ENCODE measurements around the gene CCDC148. TPM values are rescaled to one million over a fixed set of nuclear protein-coding genes. Genes with fewer than 3 reads are reported as not detected.

Gene CCDC148
- total RNA-seq, 2 experiments from 2014 or later = 0.15 TPM; not detected in 1

DNA sequence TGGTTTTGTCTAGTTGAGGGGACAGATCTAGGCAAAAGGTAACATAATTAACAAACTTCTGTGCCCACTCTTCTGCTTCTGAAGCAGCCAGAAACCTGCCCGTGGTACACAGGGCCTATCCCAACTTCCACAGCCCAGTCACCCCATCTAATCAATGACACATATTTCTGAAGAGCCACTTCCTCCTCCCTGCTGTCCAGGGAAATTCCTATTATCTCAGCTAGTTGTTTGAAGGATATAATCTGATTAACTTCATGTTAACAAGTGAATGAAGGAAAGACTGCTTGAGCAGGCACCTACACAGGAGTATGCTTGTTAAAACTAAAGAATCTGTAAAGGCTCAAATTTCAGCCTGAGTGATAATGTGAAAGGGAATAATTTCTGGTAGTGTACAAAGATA lies 61.4 kb downstream of the CCDC148 start:
- no peak for DNase-seq
- no peaks in the 10 kb centered on the region for H3K9me3 Mint-ChIP-seq
- ChIA-PET POLR2A (no interaction called here), CTCF (no interaction called here)
- H3K27me3 Mint-ChIP-seq = peaks cover 19% of the 10 kb centered on the region
- H3K36me3 Mint-ChIP-seq (ENCODE audit: low read depth) = no peaks in the 10 kb centered on the region
- H3K4me1 Mint-ChIP-seq = peaks cover 6% of the 10 kb centered on the region
- no peak overlapping the region for H3K27ac Mint-ChIP-seq
- no peak overlapping the region for H3K4me3 Mint-ChIP-seq

DNA sequence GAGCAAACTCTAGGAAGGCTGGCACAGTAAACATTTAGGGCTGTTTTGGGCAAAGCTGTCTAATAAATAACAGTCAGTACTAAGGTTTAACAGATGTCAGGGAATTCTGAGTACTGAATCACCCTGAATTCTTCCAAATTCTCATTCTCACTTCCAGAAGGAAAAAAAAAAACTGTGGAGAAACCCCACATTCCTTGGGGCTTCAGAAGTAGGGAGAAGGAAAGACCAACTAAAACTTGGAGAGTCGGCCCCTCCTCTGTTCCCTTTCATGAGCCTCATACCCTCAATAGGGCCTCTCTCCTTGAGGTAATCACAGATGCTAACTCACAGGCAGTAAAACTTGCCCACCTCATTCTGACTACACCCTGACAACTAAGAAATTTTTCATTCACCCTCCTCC lies 62.1 kb downstream of the CCDC148 start:
- Mint-ChIP-seq H3K27ac (no peak overlapping the region), H3K27me3 (peaks cover 13% of the 10 kb centered on the region), H3K4me1 (peaks cover 6% of the 10 kb centered on the region), H3K9me3 (no peaks in the 10 kb centered on the region), H3K36me3 (ENCODE audit: low read depth) (no peaks in the 10 kb centered on the region), H3K4me3 (no peak overlapping the region)
- DNase-seq = no peak
- CTCF ChIA-PET = no interaction called here
- POLR2A ChIA-PET = no interaction called here

DNA sequence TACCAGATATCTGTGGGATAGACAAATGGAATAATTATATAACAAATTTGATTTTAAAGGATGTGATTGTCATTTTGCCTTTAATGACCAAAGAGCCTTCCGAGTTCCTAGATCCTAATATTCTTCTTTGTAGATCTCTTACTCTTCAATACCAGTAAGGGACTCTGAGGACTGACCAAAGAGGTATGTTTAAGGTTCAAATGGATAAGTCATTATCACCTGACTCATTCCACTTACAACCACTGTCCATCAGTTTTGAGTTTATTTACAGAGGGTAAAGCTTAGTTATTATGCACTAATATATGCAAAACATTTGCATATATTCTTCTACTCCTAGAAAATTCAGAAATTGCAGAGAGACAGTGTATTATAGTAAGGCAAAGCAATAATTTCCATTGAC lies 62.7 kb downstream of the CCDC148 start:
- H3K4me1 Mint-ChIP-seq = peaks cover 6% of the 10 kb centered on the region
- CTCF ChIA-PET = no interaction called here
- H3K9me3 Mint-ChIP-seq = no peaks in the 10 kb centered on the region
- H3K27ac Mint-ChIP-seq = no peak overlapping the region
- H3K27me3 Mint-ChIP-seq = peaks cover 13% of the 10 kb centered on the region
- POLR2A ChIA-PET = no interaction called here
- DNase-seq = no peak
- H3K4me3 Mint-ChIP-seq = no peak overlapping the region
- H3K36me3 Mint-ChIP-seq (ENCODE audit: low read depth) = no peaks in the 10 kb centered on the region

DNA sequence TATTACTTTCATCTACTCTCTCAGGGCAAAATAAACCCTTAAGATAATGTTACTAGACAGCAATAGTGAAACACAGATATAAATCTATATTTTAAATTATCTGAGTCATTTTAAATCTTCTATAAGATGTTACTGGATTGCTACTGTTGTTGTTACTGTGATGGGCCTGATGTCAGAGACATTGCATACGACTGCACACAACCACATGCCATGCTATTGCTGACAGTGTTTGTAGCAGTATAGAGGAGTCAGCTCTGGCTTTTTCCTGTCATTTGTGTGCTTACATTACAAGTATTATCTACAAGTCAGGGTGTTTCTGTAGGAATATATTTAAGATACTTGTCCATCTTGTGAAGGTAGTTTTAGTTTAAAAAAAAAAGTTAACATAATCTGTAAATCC lies 63.9 kb downstream of the CCDC148 start:
- ChIA-PET CTCF (no interaction called here), POLR2A (no interaction called here)
- no peak for DNase-seq
- Mint-ChIP-seq H3K4me3 (no peak overlapping the region), H3K36me3 (ENCODE audit: low read depth) (no peaks in the 10 kb centered on the region), H3K4me1 (peaks cover 6% of the 10 kb centered on the region), H3K27me3 (peaks cover 6% of the 10 kb centered on the region), H3K27ac (no peak overlapping the region), H3K9me3 (no peaks in the 10 kb centered on the region)

DNA sequence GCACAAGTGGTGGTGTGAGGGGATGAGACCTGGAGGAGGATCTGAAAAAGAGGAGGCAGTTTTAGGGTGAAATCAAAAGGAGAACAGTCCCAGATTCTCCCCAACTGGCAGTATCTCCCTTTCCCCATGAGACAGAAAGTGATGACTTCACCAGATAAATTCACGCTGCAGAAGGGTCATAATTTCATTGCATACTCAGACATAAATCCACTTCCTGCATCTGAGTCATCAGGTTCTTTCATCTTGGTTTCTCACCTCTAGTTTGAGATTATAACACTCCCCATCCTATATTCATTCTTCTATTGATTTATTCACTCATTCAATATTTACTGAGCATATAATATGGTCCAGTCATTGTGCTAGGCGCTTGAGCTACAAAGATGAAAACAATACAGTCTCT lies 64.7 kb downstream of the CCDC148 start:
- H3K27me3 Mint-ChIP-seq = peaks cover 6% of the 10 kb centered on the region
- no peak overlapping the region for H3K4me3 Mint-ChIP-seq
- ChIA-PET POLR2A (no interaction called here), CTCF (no interaction called here)
- H3K9me3 Mint-ChIP-seq = no peaks in the 10 kb centered on the region
- H3K27ac Mint-ChIP-seq = no peak overlapping the region
- no peak for DNase-seq
- H3K4me1 Mint-ChIP-seq = peaks cover 6% of the 10 kb centered on the region
- H3K36me3 Mint-ChIP-seq (ENCODE audit: low read depth) = no peaks in the 10 kb centered on the region

DNA sequence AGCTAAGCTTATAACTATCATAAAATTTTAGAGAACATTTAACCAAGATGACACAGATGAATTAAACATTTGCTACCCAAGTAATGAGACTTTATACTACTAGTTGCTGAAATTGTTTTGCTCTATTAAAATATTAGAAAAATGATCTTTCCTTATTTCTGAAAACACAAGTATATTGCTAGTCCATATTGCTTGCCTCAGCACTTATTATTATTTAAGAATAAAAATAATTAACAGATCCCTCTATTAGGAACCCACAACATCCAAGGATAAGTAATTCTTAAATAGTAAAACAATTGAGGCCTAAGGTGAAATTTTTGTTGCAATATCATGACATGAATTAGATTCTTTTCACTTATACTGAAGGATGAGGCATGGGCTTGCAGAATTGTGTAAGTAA lies 65.2 kb downstream of the CCDC148 start:
- no peak for DNase-seq
- CTCF ChIA-PET = no interaction called here
- POLR2A ChIA-PET = no interaction called here
- Mint-ChIP-seq H3K9me3 (no peaks in the 10 kb centered on the region), H3K4me1 (peaks cover 6% of the 10 kb centered on the region), H3K4me3 (no peak overlapping the region), H3K36me3 (ENCODE audit: low read depth) (no peaks in the 10 kb centered on the region), H3K27me3 (peaks cover 6% of the 10 kb centered on the region), H3K27ac (no peak overlapping the region)

DNA sequence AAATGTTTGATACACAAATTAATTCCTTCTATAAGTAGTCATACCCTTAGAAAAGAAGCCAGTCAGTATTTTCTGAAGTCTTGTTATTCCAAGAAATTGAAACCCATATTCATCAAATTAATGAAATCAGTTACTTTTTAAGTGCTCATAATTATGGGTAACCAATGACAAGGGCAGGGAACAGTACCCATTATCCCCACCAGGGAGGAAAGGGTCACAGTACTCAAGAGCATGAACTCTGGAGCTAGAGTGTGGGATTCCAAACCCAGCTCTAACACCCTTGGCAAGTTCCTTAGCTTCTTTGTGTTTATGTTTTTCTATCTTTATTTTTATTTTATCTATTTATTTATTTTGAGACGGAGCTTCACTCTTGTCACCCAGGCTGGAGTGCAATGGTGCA lies 68.4 kb downstream of the CCDC148 start:
- CTCF ChIA-PET = no interaction called here
- no peak overlapping the region for H3K27ac Mint-ChIP-seq

DNA sequence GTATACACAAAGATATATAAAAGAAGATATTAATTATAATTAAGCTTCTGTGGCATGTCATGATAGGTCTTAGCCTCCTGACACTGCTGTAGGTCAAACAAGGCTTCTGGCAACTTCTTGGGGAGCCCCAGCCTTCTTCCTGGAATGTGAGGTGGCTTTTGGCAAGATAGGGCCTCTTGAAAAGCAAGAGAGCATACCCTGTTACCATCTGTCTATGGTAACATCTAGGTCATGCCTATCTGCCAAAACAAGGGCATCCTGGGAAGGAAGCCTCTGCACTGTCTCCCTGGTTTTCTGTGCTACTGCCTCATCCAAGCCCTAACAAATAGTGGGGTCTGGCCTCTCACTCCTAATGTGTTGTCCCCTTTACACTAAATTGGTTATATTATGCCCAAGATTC lies 70.9 kb downstream of the CCDC148 start:
- POLR2A ChIA-PET = no interaction called here
- no peak for DNase-seq
- Mint-ChIP-seq H3K36me3 (ENCODE audit: low read depth) (no peaks in the 10 kb centered on the region), H3K27ac (no peak overlapping the region), H3K4me1 (no peaks in the 10 kb centered on the region), H3K9me3 (no peaks in the 10 kb centered on the region), H3K27me3 (peaks cover 8% of the 10 kb centered on the region), H3K4me3 (no peak overlapping the region)
- CTCF ChIA-PET = no interaction called here

More for the DNA sequence above, 68.4 kb downstream of the CCDC148 start:
- H3K36me3 Mint-ChIP-seq (ENCODE audit: low read depth) = no peaks in the 10 kb centered on the region
- H3K27me3 Mint-ChIP-seq = peaks cover 6% of the 10 kb centered on the region
- no peaks in the 10 kb centered on the region for H3K9me3 Mint-ChIP-seq
- no peak overlapping the region for H3K4me3 Mint-ChIP-seq
- POLR2A ChIA-PET = no interaction called here
- DNase-seq = no peak
- H3K4me1 Mint-ChIP-seq = peaks cover 6% of the 10 kb centered on the region

DNA sequence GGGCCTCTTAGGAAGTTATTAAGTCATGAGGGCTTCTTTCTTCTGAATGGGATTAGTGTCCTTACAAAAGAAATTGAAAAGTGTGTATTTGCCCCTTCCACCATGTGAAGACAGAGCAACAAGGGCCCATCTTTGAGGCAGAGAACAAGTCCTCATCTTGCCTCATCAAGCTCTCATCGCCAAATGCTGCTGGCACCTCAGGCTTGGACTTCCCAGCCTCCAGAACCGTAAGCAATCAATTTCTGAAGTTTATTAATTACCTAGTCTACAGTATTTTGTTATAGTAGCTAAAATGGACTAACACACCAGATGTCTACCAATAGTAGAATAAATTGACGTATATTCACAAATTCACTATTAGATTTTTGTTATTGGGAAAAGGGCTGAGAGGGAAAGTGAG lies 74.6 kb downstream of the CCDC148 start:
- H3K27ac Mint-ChIP-seq = no peak overlapping the region
- H3K4me3 Mint-ChIP-seq = no peak overlapping the region
- DNase-seq = no peak
- peaks cover 18% of the 10 kb centered on the region for H3K27me3 Mint-ChIP-seq
- ChIA-PET POLR2A (no interaction called here), CTCF (no interaction called here)
- H3K36me3 Mint-ChIP-seq (ENCODE audit: low read depth) = no peaks in the 10 kb centered on the region
- no peaks in the 10 kb centered on the region for H3K4me1 Mint-ChIP-seq
- H3K9me3 Mint-ChIP-seq = no peaks in the 10 kb centered on the region

DNA sequence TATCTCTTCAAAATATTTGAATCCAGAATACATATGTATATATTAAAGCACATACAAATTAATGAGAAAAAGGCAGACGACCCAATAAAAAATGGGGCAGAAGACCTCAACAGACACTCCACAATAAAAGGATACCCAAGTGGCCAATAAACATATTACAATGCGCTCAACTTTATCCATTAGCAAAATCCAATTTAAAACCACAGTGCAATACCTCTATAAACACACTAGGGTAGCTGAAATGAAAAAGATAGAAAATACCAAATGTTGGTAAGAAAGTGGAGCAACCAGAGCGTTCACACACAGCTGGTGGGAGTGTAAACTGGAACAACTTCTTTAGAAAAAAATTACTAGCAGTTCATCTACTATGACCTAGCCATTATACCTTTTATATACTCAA lies 75.3 kb downstream of the CCDC148 start:
- H3K4me3 Mint-ChIP-seq = no peak overlapping the region
- H3K36me3 Mint-ChIP-seq (ENCODE audit: low read depth) = no peaks in the 10 kb centered on the region
- DNase-seq = no peak
- peaks cover 20% of the 10 kb centered on the region for H3K27me3 Mint-ChIP-seq
- H3K4me1 Mint-ChIP-seq = no peaks in the 10 kb centered on the region
- H3K9me3 Mint-ChIP-seq = no peaks in the 10 kb centered on the region
- CTCF ChIA-PET = no interaction called here
- H3K27ac Mint-ChIP-seq = no peak overlapping the region
- POLR2A ChIA-PET = no interaction called here

DNA sequence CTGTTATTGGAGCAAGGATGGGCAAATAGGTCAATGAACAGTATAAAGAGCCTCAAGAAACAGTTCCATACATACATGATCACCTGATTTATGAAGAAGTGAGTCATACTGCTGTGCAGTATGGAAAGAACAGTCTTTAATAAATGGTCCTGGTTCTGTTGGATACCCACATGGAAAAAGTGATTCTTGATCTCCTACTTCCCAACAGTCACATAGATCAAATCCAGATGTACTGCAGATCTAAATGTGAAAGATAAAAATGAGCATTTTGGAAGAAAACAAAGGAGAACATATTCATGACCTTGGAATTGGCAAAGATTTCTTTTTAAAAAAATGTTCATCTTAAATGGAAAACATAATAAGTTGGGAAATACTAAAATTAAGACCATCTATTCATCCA lies 75.8 kb downstream of the CCDC148 start:
- no peak overlapping the region for H3K4me3 Mint-ChIP-seq
- no peaks in the 10 kb centered on the region for H3K36me3 Mint-ChIP-seq (ENCODE audit: low read depth)
- CTCF ChIA-PET = no interaction called here

DNA sequence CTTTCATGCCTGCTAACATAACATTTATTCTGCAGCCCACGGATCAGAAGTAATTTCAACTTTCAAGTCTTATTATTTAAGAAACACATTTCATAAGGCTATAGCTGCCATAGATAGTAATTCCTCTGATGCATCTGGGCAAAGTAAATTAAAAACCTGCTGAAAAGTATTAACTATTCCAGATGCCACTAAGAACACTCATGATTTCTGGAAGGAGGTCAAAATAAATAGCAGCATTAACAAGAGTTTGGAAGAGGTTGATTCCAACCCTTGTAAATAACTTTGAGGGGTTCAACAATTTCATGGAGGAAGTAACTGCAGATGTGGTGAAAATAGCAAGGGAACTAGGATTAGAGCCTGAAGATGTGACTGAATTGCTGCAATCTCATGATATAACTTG lies 77.6 kb downstream of the CCDC148 start:
- CTCF ChIA-PET = no interaction called here
- DNase-seq = no peak
- Mint-ChIP-seq H3K27ac (no peak overlapping the region), H3K4me3 (no peak overlapping the region), H3K27me3 (peaks cover 15% of the 10 kb centered on the region), H3K9me3 (no peaks in the 10 kb centered on the region), H3K4me1 (no peaks in the 10 kb centered on the region), H3K36me3 (ENCODE audit: low read depth) (no peaks in the 10 kb centered on the region)
- POLR2A ChIA-PET = no interaction called here

More for the DNA sequence above, 75.8 kb downstream of the CCDC148 start:
- no peaks in the 10 kb centered on the region for H3K9me3 Mint-ChIP-seq
- no peaks in the 10 kb centered on the region for H3K4me1 Mint-ChIP-seq
- DNase-seq = no peak
- no peak overlapping the region for H3K27ac Mint-ChIP-seq
- POLR2A ChIA-PET = no interaction called here
- H3K27me3 Mint-ChIP-seq = peaks cover 20% of the 10 kb centered on the region

DNA sequence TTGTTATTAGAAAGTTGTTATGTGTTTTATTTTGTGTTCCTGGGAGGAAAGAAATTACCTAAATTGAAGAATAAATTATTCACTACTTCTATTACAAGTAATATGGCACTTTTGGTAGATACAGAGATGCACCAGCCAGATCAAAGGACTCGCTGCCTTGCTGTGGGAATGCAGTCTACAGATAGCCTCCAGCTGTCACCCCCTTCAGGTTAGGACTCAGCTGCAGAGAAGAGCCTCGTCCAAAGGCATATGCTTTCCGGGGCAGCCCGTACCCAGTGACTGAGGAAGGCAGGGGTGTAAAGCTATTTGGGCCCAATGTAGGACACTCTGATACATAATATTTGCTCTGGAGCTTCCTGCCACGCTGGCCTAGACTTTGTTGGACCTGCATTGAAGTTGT lies 90.2 kb downstream of the CCDC148 start:
- ChIA-PET CTCF (no interaction called here), POLR2A (no interaction called here)
- H3K27me3 Mint-ChIP-seq = peaks cover 5% of the 10 kb centered on the region
- H3K9me3 Mint-ChIP-seq = peaks cover 3% of the 10 kb centered on the region
- no peak overlapping the region for H3K27ac Mint-ChIP-seq
- H3K4me1 Mint-ChIP-seq = no peaks in the 10 kb centered on the region
- DNase-seq = no peak
- no peak overlapping the region for H3K4me3 Mint-ChIP-seq
- H3K36me3 Mint-ChIP-seq (ENCODE audit: low read depth) = no peaks in the 10 kb centered on the region

DNA sequence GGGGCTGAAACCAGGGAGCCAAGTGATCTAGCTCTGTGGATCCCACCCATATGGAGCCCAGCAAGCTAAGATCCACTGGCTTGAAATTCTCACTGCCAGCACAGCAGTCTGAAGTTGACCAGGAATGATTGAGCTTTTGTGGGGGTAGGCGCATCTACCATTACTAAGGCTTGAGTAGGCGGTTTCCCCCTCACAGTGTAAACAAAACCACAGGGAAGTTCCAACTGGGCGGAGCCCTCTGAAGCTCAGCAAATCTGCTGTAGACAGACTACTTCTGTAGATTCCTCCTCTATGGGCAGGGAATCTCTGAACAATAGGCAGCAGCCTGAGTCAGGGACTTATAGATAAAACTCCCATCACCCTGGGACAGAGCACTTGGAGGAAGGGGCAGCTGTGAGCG lies 96.7 kb downstream of the CCDC148 start:
- no peak overlapping the region for H3K4me3 Mint-ChIP-seq
- CTCF ChIA-PET = no interaction called here
- H3K36me3 Mint-ChIP-seq (ENCODE audit: low read depth) = no peaks in the 10 kb centered on the region
- H3K4me1 Mint-ChIP-seq = no peaks in the 10 kb centered on the region
- peaks cover 5% of the 10 kb centered on the region for H3K27me3 Mint-ChIP-seq
- DNase-seq = no peak
- H3K9me3 Mint-ChIP-seq = peaks cover 3% of the 10 kb centered on the region
- POLR2A ChIA-PET = no interaction called here
- H3K27ac Mint-ChIP-seq = no peak overlapping the region

DNA sequence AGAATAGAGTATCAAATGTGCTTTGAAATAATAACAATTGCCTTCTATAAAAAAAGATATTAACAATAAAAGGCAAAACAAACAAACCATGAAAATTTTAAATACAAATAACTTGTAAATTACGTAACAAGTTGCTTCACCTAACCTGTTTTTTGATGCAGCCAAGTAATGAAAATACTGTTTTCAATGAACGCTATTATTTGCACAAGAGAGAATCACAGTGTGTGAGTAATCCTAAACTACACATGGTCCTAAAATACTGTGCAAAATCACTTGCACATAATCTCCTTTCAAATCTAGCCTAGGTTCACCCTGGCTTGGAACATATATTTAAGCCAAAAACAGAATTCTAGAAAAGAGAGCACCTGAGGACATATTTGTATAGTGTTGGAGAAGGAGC lies 98.9 kb downstream of the CCDC148 start:
- H3K4me3 Mint-ChIP-seq = no peak overlapping the region
- peaks cover 3% of the 10 kb centered on the region for H3K9me3 Mint-ChIP-seq
- DNase-seq = no peak
- ChIA-PET POLR2A (no interaction called here), CTCF (no interaction called here)
- peaks cover 5% of the 10 kb centered on the region for H3K27me3 Mint-ChIP-seq
- no peak overlapping the region for H3K27ac Mint-ChIP-seq
- no peaks in the 10 kb centered on the region for H3K4me1 Mint-ChIP-seq
- H3K36me3 Mint-ChIP-seq (ENCODE audit: low read depth) = no peaks in the 10 kb centered on the region
